ENCODE data around the gene CAMTA1.
"Not testable (repeated sequence)": the region's sequence is repeated elsewhere in the genome, so short reads cannot be mapped to it uniquely, and the experiment has no call there.

CAMTA1 gene

GRCh38 chr1:6810146-6810734 lies 25.0 kb downstream of the CAMTA1 start:
- DNase-seq = not testable (repeated sequence)

GRCh38 chr1:6811583-6811982 lies 26.3 kb downstream of the CAMTA1 start:
- DNase-seq = no peak

DNA sequence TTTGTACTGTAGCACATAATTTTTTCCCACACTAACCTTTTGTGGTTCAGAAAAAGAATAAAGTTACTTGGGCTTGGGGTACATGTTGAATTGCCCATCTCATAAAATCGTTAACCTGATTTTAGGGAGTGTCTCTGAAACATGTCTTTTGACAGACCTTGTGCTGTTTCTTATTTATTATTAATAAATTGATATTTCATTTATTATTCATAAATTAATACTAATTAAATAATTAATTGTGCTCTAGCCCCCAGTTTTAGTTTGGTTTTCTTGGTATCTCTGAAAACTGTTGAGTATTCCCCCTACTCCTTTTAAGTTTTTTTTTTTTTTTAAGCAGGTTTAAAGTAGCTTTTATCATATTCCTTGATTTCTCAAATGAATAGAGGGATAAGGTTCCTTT lies 27.9 kb downstream of the CAMTA1 start:
- no peak for DNase-seq

DNA sequence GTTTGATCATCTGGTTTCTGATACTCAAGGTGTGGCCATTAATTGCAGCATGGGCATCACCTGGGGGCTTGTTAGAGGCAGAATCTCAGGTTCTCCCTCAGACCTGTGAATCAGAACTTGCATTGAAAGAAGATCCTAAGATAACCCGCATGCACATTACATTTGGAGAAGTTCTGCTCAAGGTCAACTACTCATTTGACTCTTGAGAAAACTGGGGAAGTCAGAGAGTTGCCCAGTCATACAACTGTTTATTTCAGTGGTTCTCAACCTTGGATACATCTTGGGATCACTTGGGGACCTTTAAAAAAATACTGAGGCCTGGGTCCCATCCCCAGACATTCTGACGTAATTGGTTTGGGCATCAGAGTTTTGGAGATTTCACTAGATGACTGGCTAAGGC lies 30.5 kb downstream of the CAMTA1 start:
- no peak for DNase-seq

DNA sequence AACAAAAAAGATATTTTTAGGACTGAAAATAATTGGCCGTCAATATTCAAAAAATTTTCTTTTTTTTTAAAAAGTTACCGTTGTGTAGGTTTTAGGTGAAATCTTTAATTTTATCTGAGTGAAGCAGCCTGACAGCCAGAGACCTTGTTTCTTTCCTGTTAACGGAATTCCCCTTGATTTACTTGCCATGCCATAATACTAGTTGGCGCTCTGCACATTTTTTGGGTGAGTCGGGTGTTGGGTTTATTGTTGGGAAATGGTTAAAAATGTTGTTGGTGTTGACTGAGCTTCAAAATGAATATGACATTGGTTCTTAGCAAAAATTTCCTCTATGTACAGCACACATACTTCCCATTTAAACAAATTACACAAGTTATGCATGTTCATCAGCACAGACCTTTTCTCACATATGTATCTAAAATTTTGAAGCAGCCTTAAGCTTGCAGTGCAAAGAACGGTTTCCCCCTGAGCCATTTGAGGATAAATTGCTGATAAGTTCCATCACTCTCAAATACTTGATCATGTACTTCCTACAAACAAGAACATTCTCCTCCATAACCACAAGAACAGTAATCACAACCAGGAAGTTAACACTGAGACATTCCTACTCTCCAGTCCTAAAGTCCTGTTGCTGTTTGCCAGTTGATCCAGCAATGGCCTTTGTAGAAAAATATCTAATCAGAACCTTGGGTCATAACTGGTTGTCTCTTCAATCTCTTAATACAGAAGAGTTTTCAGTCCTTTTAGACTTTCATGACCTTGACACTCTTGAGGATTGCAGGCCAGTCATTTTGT lies 34.2 kb downstream of the CAMTA1 start:
- DNase-seq = no peak

GRCh38 chr1:6820899-6821298 lies 35.6 kb downstream of the CAMTA1 start:
- no peak for DNase-seq

DNA sequence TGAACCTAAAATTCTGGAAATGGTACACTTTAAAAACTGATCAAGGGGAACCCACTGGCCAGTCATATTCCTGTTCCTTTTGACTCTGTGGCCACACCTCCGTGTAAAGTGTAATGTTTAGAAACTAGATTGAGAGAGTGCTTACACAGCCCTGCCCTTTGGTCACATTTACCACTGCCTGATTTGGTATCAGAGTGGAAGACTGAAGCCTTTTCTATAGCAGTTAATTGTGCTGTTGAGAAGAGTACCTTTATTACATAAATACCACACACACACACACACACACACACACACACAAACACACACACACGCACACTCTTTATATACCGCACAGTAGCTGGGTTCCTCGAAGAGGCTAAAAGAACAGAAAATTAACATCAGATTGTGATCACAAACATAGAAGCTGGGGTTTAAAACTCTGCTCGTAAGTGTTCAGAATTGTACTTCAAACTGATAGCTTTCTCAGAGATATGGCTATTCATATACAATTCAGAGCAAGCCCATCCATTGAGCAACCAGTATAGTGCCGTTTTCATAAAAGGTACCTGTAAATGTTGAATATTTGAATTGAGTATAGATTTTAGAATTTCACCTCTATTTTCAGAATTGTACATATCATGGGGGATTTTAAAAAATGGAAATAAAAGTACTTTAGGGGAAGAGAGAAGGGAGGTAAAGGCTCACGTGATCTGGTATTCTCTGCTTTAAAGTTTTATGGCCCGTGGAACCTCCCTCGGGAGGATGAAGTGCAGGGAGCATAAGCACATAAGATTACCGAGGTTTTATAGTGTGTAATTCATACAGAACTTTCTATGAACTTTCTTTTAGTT lies 37.5 kb downstream of the CAMTA1 start:
- no peak for DNase-seq

GRCh38 chr1:6823793-6824192 lies 38.5 kb downstream of the CAMTA1 start:
- DNase-seq = no peak

DNA sequence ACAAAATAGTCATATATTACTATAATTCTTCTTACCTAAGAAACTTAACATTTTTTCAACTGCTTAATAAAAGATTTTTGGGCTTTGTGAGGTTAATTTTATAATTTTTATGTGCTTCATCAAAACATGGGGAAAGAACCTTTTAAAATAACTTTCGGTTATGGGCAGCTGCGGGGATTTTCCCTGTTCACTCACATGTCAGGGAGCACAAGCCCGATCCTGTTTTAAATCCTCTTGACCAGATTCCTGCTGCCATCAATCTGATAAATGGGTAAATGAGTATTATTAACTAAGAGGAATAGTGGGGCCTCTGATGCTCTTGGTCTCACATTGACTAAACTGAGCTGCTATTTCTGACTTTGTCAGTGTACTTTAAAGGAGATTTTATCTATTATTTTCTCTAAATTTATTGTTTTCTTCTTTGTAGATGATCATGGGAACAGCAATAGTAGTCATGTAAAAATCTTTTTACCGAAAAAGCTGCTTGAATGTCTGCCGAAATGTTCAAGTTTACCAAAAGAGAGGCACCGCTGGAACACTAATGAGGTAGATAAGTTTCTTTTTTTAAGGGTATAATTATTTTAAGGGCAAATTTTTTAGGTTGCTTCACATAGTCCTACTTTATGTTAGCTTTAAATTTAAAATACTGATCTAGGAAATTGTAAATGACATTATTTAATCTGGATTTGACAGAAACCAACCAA lies 39.6 kb downstream of the CAMTA1 start:
- no peak for DNase-seq

DNA sequence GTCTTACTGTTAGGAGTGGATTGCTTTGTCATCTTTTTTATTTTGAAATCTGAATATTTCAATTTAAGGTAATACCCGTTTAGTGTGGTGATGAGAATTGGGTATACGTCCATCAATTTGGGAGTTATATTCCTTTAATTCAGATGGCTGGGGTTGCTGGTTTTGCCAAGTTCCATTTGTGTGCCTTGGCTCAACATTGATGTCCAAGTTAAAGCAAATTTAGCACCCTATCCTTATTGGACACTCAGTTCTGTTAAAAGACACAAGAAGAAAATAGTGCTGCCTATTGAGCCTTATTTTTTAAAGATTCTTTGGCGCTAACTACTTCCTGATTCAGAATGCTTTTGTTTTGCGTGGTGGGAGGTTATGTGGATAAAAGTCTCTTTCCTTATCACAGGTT lies 40.6 kb downstream of the CAMTA1 start:
- DNase-seq = no peak

DNA sequence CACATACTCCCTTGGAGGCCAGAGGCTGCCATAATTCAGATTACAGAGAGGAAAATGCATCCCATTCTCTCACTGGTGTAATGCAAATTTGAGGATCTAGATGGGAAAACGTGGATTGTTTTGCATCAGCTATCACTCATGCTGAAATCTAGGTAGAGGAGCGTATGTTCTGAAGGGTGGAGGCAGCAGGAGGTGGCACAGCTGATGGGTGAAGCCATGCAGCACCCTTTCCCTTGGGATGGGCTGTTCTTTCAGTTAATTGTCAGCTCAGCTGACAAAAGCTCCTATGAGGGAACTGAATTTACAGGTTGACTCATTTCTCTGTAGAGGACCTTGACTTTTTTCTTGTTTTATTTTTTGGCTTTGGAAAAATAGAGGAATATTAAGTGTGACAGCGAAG lies 41.8 kb downstream of the CAMTA1 start:
- DNase-seq = no peak

DNA sequence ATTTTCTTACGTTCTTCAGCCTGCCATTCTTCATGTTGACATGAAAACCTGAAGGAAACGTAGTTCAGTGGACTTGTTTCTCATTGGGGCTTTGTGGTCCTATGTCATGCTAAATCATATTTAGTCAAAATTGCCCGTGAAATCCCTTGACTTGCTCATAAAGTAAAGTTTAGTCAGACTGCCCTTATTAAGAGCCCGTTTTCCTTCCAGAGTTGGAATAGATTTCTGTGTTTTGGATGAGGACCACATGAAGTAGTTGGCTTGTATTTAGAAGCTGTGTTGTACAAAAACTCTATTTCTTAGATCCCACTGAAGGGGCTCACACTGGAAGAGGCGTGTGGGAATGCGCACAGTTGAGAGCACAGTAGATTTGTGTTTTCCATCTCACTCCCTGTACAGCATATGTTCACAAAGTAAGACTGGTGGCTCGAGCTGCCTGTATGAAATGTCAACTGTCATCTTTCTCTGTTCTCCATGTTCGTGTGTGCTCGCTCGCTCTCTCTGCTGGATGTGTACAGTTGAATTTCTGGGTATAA lies 42.4 kb downstream of the CAMTA1 start:
- no peak for DNase-seq

DNA sequence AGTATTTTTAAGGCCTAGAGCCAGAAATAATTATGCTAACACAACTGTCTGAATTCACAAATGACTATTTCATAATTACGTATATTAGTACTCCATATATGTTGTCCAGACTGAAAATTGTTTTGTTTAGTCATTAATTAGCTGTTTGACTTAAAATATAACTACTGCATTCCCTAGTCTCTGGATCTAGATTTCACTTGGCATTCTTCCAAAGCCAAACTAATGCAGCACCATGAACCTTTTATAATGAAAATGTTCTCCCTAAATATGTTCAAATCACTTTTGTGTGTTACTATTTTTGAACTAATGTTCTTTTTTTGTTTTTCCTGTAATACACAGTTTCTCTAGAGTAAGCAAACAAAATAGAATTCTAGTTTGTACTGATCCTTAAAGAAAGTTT lies 46.1 kb downstream of the CAMTA1 start:
- DNase-seq = peak; percentile 52

DNA sequence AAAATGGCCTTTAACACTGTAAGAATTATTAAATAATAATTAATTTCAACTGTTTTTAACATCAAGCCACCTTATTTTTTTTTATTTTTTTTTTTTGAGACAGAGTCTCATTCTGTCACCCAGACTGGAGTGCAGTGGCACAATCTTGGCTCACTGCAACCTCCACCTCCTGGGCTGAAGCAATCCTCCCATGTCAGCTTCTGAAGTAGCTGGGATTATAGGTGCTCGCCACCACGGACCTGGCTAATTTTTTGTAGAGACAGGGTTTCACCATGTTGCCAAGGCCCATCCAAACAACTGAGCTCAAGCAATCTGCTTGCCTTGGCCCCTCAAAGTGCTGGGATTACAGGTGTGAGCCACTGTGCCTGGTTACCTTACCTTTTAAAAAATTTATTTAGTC lies 46.8 kb downstream of the CAMTA1 start:
- not testable (repeated sequence) for DNase-seq

GRCh38 chr1:6832531-6833188 lies 47.4 kb downstream of the CAMTA1 start:
- DNase-seq = peak; percentile 69

DNA sequence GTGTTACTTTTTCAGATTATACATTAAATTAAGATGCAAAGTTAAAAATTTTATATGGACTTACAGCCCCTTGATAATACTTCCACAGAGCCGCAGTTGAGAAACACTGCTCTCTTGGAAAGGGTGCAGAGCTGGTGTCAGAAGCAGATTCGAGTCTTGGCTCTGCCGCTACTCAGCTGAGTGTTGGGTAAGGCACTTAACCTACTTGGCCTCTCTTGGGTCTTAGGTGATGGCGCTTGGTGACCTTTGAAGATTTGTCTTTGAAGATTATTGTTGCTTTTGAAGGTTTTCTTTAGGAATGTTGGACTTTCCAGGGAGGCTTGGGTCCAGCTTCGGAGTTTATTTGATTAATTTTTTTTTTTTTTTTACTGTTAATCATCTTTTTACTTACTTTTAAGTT lies 48.5 kb downstream of the CAMTA1 start:
- DNase-seq = no peak

GRCh38 chr1:6834366-6834765 lies 49.1 kb downstream of the CAMTA1 start:
- no peak for DNase-seq

- DNase-seq = no peak
Observed at GRCh38 chr1:6835139-6835538, 49.9 kb downstream of the CAMTA1 start.

DNA sequence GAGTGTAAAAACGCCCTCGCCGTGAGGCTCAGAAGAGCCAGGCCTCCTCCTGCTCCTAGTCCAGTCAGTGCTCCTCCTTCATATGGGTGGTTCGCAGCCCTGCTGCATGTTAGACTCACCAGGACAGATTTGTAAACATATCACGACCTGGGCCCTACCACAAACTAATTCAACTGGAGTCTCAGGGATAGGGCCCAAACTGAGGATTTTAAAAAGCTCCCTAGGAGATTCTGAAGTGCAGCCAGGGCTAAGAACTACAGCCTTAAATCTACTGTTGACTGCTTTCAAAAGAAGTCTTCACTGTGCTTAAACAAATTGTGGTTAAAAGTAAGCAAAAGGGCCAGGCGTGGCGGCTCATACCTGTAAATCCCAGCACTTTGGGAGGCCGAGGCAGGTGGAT lies 57.0 kb downstream of the CAMTA1 start:
- no peak for DNase-seq

DNA sequence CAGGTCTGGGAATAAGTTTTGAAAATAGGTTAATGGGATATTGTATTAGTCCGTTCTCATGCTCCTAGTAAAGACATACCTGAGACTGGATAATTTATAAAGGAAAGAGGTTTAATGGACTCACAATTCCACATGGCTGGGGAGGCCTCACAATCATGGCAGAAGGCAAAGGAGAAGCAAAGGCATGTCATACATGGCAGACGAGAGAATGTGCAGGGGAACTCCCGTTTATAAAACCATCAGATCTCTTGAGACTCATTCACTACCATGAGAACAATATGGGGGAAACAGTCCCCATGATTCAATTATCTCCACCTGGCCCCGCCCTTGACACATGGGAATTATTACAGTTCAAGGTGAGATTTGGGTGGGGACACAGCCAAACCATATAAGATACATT lies 60.5 kb downstream of the CAMTA1 start:
- not testable (repeated sequence) for DNase-seq

- no peak for DNase-seq
Observed at GRCh38 chr1:6848816-6849215, 63.6 kb downstream of the CAMTA1 start.

DNA sequence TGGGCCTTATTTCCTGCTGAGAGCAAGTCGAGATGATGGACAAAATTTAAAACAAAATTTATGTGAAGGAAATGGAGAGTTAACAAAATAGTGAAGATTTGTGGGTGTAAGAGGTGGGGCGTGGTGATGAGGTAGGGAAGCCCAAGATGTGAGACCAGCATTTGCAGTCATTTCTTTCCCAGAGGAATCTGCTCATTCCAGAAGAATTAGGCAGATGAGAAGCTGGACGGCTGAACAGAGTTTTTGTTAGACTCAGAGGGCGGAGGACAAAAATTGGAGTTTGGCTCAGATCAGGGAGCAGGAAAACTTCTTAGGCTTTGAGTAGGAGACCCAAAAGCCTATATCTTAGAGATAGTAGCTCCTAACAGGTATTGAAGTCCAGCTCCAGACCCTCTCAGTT lies 65.3 kb downstream of the CAMTA1 start:
- DNase-seq = no peak

All from NCI-H1105 (cell line).